ENCODE results near the gene ARSB.
"Not testable (repeated sequence)": the region's sequence is repeated elsewhere in the genome, so short reads cannot be mapped to it uniquely, and the experiment has no call there.

The ARSB gene

DNA sequence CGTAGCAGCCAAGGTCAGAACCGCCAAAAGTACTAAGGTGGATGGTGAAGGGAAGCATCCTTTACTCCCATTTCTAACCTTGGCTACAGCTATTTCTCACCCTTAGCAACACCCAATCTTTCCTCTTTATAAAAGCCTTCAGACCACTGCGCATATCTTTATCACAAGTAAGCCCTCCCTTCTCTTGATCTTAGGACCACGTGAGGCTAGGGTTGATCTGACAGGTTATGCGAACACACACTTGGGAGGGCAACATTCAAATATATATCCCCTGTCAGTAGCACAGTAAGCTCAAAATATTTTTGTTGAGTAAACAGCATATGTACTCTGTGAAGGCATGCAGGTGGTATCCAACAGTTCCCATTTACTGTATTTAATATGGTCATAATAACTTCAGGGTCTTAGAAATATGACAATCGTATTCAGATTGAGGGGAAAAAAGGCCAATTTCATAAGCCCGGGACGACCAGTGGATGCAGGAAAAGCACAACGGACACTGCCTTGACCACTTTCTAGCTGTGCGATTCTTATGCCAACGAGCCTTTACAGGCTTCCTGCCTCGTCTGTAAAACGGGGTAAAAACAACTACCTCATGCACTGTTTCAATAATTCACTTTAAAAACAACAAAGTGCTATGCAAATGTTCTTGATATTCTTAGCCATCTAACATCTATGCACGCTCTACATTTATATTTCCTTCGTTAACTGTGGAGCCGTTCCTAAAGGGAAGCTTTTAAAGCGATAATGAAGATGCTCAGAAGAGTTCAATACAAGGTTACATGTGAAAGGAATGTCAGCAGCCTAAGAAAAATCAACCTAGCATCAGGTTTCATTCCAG is 1.3 kb downstream of the ARSB start:
- TF ChIP-seq, protein P1, sequence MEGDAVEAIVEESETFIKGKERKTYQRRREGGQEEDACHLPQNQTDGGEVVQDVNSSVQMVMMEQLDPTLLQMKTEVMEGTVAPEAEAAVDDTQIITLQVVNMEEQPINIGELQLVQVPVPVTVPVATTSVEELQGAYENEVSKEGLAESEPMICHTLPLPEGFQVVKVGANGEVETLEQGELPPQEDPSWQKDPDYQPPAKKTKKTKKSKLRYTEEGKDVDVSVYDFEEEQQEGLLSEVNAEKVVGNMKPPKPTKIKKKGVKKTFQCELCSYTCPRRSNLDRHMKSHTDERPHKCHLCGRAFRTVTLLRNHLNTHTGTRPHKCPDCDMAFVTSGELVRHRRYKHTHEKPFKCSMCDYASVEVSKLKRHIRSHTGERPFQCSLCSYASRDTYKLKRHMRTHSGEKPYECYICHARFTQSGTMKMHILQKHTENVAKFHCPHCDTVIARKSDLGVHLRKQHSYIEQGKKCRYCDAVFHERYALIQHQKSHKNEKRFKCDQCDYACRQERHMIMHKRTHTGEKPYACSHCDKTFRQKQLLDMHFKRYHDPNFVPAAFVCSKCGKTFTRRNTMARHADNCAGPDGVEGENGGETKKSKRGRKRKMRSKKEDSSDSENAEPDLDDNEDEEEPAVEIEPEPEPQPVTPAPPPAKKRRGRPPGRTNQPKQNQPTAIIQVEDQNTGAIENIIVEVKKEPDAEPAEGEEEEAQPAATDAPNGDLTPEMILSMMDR (IDR thresholded peaks at IDR 0.05; ENCODE audit: low read length), result no peak
- TF ChIP-seq EZH2 (IDR thresholded peaks at IDR 0.05; ENCODE audit: borderline replicate concordance, low read length), result no peak
- H3K4me2 ChIP-seq (ENCODE audit: low read length), result peak overlapping the region; percentile 90
- H3K4me3 ChIP-seq (ENCODE audit: low read depth, low read length, poor library complexity, severe bottlenecking), result peak overlapping the region; percentile 68
- H3K36me3 ChIP-seq (ENCODE audit: insufficient read depth, low read length), result no peaks in the 10 kb centered on the region
- H2AFZ ChIP-seq (ENCODE audit: low read length), result peak overlapping the region; percentile 91
- no peaks in the 10 kb centered on the region for H3K9me2 ChIP-seq (ENCODE audit: low read depth, low read length)
- H3K4me1 ChIP-seq (ENCODE audit: insufficient read depth, low read length, severe bottlenecking), result peaks cover 34% of the 10 kb centered on the region
- H3F3A ChIP-seq (ENCODE audit: insufficient read depth, low read length), result peaks cover 4% of the 10 kb centered on the region; the same call in 1 of the 2 replicates
- H3K27me3 ChIP-seq (ENCODE audit: insufficient read depth, low read length), result no peaks in the 10 kb centered on the region
- no peaks in the 10 kb centered on the region for H4K20me1 ChIP-seq (ENCODE audit: insufficient read depth, low read length)
- no peaks in the 10 kb centered on the region for H3K79me2 ChIP-seq (ENCODE audit: insufficient read depth, low read length)
- H3K9me3 ChIP-seq (ENCODE audit: low read length), result no peaks in the 10 kb centered on the region
- peak overlapping the region; percentile 75 for H3K9ac ChIP-seq (ENCODE audit: low read length)
- H3K27ac ChIP-seq (ENCODE audit: low read depth, low read length, poor library complexity, severe bottlenecking), result peak overlapping the region; percentile 69

DNA sequence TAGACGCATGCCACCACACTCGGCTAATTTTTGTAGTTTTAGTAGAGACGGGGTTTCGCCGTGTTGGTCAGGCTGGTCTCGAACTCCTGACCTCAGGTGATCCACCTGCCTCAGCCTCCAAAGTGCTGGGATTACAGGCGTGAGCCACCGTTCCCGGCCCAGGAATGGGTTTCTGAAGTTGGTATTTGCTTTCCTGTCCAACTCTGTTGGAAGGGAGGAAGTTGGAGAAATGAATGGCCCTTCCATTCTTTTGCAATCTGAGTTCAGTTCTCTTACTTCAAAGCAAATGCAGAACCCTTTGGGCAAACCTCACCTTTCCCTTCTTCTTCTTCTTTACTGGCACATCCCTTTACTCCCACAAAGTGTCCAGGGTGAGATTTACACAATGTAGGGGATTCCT is 1.9 kb downstream of the ARSB start:
- Histone ChIP-seq H3K4me3 (ENCODE audit: low read depth, low read length, poor library complexity, severe bottlenecking) (peak overlapping the region; percentile 68), H3K4me1 (ENCODE audit: insufficient read depth, low read length, severe bottlenecking) (peaks cover 34% of the 10 kb centered on the region), H3K27ac (ENCODE audit: low read depth, low read length, poor library complexity, severe bottlenecking) (peak overlapping the region; percentile 69), H2AFZ (ENCODE audit: low read length) (peak overlapping the region; percentile 91; the same call in 1 of the 2 replicates), H3K4me2 (ENCODE audit: low read length) (peak overlapping the region; percentile 90), H3K9ac (ENCODE audit: low read length) (peak overlapping the region; percentile 75)
- not testable (repeated sequence) for H3K79me2 ChIP-seq (ENCODE audit: insufficient read depth, low read length); H3K9me3 ChIP-seq (ENCODE audit: low read length); H3K27me3 ChIP-seq (ENCODE audit: insufficient read depth, low read length); H3F3A ChIP-seq (ENCODE audit: insufficient read depth, low read length); H3K36me3 ChIP-seq (ENCODE audit: insufficient read depth, low read length); H4K20me1 ChIP-seq (ENCODE audit: insufficient read depth, low read length); H3K9me2 ChIP-seq (ENCODE audit: low read depth, low read length)

DNA sequence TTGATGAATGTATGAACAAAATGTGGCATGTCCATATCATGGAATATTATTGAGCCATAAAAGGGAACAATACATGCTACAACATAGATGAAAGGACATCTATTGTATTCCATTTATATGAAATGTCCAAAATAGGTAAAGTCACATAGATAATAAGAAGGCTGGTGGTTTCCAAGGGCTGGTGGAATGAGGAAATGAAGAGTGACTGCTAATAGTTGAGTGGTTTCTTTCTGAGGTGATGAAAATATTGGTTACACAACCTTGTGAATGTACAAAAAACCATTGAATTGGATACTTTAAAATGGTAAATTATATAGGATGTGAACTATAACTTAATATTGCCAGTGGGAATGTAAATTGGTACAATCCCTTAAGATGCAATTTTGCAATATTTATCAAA is 5.2 kb downstream of the ARSB start:
- H2AFZ ChIP-seq (ENCODE audit: low read length), result no peak overlapping the region
- H3F3A ChIP-seq (ENCODE audit: insufficient read depth, low read length), result no peaks in the 10 kb centered on the region
- H3K4me1 ChIP-seq (ENCODE audit: insufficient read depth, low read length, severe bottlenecking), result peaks cover 31% of the 10 kb centered on the region
- no peak overlapping the region for H3K4me3 ChIP-seq (ENCODE audit: low read depth, low read length, poor library complexity, severe bottlenecking)
- TF ChIP-seq EZH2 (IDR thresholded peaks at IDR 0.05; ENCODE audit: borderline replicate concordance, low read length), result no peak
- TF ChIP-seq, protein P1 (IDR thresholded peaks at IDR 0.05; ENCODE audit: low read length), result no peak
- no peak overlapping the region for H3K4me2 ChIP-seq (ENCODE audit: low read length)
- H3K36me3 ChIP-seq (ENCODE audit: insufficient read depth, low read length), result no peaks in the 10 kb centered on the region
- H3K79me2 ChIP-seq (ENCODE audit: insufficient read depth, low read length), result no peaks in the 10 kb centered on the region
- no peak overlapping the region for H3K9ac ChIP-seq (ENCODE audit: low read length)
- no peaks in the 10 kb centered on the region for H3K9me2 ChIP-seq (ENCODE audit: low read depth, low read length)
- no peak overlapping the region for H3K27ac ChIP-seq (ENCODE audit: low read depth, low read length, poor library complexity, severe bottlenecking)
- H3K27me3 ChIP-seq (ENCODE audit: insufficient read depth, low read length), result no peaks in the 10 kb centered on the region
- H4K20me1 ChIP-seq (ENCODE audit: insufficient read depth, low read length), result no peaks in the 10 kb centered on the region
- no peaks in the 10 kb centered on the region for H3K9me3 ChIP-seq (ENCODE audit: low read length)

All from OCI-LY1 (cell line).